K562 (cell line): ENCODE results near the gene CEP72. TPM values are rescaled to one million over a fixed set of nuclear protein-coding genes. Genes with fewer than 3 reads are reported as not detected.

Source experiments
- MAZ ChIP-seq, 2 experiments: fragments of 450-650 bp in 1 of 2; sonication (generic) in 1 of 2; formaldehyde crosslinking; IDR thresholded peaks in 1 of 2; conservative IDR thresholded peaks in 1 of 2; 2 replicates each; pipeline versions ENCODE4 v1.4.0 to v1.5.0; 2020; ENCODE audit warnings: mild to moderate bottlenecking in 1 of 2, missing genetic modification reagents in 1 of 2
- ZNF311 ChIP-seq: fragments of 250-450 bp; sonication (Bioruptor Pico); IDR thresholded peaks from 2 replicates; pipeline ENCODE4 v1.4.0; 2020; ENCODE audit warnings: mild to moderate bottlenecking, moderate library complexity
- polyA plus RNA-seq, 8 experiments: library from polyadenylated mRNA; depleted of rRNA in 4 of 8; stranded (reverse) in 5 of 8; unstranded in 3 of 8; fragments of >200 nt; fragmentation: Nextera tagmentation in 2 of 8; fragmentation: Illumina TruSeq in 1 of 8; extraction: Ambion mirVana in 2 of 8; extraction: Trizol in 1 of 8; gene quantifications; 2 replicates each; pipeline versions ENCODE4 v1.2.1 to v1.2.3, GENCODE V29; 2011 to 2014; ENCODE audit warnings: inconsistent platforms in 1 of 8, missing spikeins in 1 of 8
- total RNA-seq, 7 experiments: library from RNA; depleted of rRNA in 6 of 7; stranded (reverse); fragments of >200 nt in 6 of 7; fragmentation: Illumina TruSeq in 2 of 7; extraction: Trizol in 2 of 7; gene quantifications; 2 replicates each; pipeline versions ENCODE4 v1.2.1 to v1.2.3, GENCODE V29; 2011 to 2021; ENCODE audit warnings: low replicate concordance in 1 of 7
- TF ChIP-seq, protein P1 (sequence below): fragments of 250-450 bp; sonication (Bioruptor Pico); IDR thresholded peaks from 2 replicates; pipeline ENCODE4 v1.5.1; 2021; ENCODE audit warnings: mild to moderate bottlenecking
- TF ChIP-seq, protein P2 (sequence below): fragments of 200-400 bp; formaldehyde crosslinking; IDR thresholded peaks from 2 replicates; pipeline ENCODE4 v1.6.1; 2017; ENCODE audit warnings: mild to moderate bottlenecking, low read depth, low read length, moderate library complexity
- TF ChIP-seq, protein P3 (sequence below): fragments of 450-650 bp; IDR thresholded peaks from 2 replicates; pipeline ENCODE4 v1.6.1; 2016; ENCODE audit warnings: low read depth, mild to moderate bottlenecking, moderate library complexity
- TF ChIP-seq, protein P4 (sequence below), 2 experiments: fragments of 450-650 bp in 1 of 2; sonication (generic) in 1 of 2; formaldehyde crosslinking; conservative IDR thresholded peaks; 2 replicates each; pipeline versions ENCODE4 v1.4.0 to v1.8.1; 2020 to 2022; ENCODE audit warnings: mild to moderate bottlenecking in 1 of 2, missing genetic modification reagents in 1 of 2

Gene CEP72
- total and polyA plus RNA-seq, 9 of the 15 experiments (the other 6 are each of a cell fraction or from before 2014, with no cell fraction given) = 0.89 to 38.1 (median 14.2) TPM

DNA sequence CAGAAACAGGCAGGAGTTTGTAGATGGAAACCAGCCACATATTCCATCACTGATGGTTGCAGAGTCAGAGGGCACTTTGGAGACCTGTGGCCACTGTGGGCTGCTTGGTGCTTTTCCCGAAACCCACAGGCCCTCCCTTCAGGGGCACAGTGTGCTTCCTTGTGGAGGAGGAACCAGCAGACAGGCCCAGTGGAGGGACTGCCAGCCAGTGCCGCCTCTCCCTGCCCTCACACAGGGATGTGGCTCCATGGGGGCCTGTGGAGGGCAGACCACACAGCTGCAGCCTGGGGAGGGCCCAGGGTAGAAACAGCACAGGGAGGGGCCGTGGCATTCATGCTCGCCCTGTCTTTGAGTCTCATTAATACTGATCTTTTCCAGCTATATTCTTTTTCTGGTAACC lies 35.2 kb downstream of the CEP72 start (continued):
- TF ChIP-seq, protein P1, sequence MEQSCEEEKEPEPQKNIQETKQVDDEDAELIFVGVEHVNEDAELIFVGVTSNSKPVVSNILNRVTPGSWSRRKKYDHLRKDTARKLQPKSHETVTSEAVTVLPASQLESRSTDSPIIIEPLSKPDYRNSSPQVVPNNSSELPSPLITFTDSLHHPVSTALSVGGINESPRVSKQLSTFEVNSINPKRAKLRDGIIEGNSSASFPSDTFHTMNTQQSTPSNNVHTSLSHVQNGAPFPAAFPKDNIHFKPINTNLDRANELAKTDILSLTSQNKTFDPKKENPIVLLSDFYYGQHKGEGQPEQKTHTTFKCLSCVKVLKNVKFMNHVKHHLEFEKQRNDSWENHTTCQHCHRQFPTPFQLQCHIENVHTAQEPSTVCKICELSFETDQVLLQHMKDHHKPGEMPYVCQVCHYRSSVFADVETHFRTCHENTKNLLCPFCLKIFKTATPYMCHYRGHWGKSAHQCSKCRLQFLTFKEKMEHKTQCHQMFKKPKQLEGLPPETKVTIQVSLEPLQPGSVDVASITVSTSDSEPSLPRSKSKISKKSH (CRISPR knock-in tag) = no peak
- TF ChIP-seq, protein P2, sequence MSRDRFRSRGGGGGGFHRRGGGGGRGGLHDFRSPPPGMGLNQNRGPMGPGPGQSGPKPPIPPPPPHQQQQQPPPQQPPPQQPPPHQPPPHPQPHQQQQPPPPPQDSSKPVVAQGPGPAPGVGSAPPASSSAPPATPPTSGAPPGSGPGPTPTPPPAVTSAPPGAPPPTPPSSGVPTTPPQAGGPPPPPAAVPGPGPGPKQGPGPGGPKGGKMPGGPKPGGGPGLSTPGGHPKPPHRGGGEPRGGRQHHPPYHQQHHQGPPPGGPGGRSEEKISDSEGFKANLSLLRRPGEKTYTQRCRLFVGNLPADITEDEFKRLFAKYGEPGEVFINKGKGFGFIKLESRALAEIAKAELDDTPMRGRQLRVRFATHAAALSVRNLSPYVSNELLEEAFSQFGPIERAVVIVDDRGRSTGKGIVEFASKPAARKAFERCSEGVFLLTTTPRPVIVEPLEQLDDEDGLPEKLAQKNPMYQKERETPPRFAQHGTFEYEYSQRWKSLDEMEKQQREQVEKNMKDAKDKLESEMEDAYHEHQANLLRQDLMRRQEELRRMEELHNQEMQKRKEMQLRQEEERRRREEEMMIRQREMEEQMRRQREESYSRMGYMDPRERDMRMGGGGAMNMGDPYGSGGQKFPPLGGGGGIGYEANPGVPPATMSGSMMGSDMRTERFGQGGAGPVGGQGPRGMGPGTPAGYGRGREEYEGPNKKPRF = no peak
- TF ChIP-seq, protein P3, sequence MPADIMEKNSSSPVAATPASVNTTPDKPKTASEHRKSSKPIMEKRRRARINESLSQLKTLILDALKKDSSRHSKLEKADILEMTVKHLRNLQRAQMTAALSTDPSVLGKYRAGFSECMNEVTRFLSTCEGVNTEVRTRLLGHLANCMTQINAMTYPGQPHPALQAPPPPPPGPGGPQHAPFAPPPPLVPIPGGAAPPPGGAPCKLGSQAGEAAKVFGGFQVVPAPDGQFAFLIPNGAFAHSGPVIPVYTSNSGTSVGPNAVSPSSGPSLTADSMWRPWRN = no peak
- TF ChIP-seq, protein P4, sequence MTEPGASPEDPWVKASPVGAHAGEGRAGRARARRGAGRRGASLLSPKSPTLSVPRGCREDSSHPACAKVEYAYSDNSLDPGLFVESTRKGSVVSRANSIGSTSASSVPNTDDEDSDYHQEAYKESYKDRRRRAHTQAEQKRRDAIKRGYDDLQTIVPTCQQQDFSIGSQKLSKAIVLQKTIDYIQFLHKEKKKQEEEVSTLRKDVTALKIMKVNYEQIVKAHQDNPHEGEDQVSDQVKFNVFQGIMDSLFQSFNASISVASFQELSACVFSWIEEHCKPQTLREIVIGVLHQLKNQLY (CRISPR knock-in tag; conservative IDR thresholded peaks at IDR 0.05) = no peak
- TF ChIP-seq MAZ (CRISPR knock-in tag; conservative IDR thresholded peaks at IDR 0.05 in 1 of 2, IDR thresholded peaks at IDR 0.05 in 1 of 2) (no peak), ZNF311 (CRISPR knock-in tag) (no peak)
